ENCODE results near the gene MOCS3. TPM values are rescaled to one million over a fixed set of nuclear protein-coding genes. Genes with fewer than 3 reads are reported as not detected.

MOCS3 gene
- total and polyA plus RNA-seq, 2 of the 13 experiments (the other 11 are each of a cell fraction or from before 2014, with no cell fraction given), result 3.7 to 8.4 TPM

DNA sequence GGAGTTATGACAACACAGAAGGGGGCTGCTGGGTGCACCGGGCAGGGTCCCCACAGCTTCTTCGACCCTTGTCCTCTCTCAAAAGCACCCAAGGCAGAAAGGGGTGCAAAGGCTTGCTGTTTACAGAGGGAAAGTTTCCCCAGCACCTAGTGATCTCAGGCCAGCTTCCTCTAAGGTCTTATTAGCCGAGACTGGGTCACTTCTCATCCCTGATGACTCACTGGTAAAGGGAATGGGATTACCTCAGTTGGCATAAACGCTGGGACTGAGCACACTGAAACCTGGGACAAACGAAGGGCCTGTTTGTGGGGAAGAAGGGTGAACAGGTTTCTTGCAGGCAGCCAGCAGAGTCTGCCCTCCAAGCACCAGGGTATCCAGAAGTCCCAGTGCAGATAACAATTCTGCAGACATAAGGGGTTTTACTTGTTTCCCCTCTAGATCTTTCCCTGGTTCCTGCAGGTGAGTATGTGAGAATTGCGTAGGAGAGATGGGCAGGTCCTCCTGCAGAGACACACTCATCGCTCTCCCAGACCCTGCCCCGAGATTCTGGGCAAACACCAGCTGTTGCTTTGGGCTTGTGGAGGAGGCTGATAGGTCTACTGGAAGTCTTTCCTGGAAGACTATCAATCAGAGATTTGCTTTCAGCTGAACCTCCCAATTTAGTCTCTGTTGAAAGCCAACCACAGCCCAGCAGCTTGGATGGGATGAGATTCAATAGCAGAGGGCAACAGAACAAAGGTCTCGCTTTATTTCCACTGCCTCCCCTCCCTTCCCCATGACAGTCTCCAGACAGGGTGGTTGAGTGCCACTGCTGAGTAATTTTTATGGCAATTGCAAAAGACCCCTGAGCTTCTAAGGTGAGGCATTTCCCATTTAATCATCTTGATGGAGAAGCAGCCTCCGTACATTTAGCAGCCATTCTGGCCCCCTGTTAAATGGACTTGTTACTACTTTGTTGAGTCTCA, 38.6 kb downstream of the MOCS3 start:
- Histone ChIP-seq H3K9ac (ENCODE audit: insufficient read depth, low read depth, low read length) (no peak overlapping the region), H3K9me3 (ENCODE audit: low read length) (no peaks in the 10 kb centered on the region), H3K4me2 (ENCODE audit: low read depth, low read length) (no peak overlapping the region), H3K4me1 (ENCODE audit: insufficient read depth, low read length) (peaks cover 7% of the 10 kb centered on the region; the same call in 1 of the 2 replicates), H3K79me2 (ENCODE audit: insufficient read depth, low read length) (no peaks in the 10 kb centered on the region), H3K36me3 (replicated peaks in 1 of 2; ENCODE audit: control insufficient read depth in 1 of 2, insufficient read depth in 2 of 2, low read length in 2 of 2) (no peaks in the 10 kb centered on the region), H3K27ac (ENCODE audit: extremely low read length, insufficient read depth, low read length) (no peak overlapping the region), H3K27me3 (ENCODE audit: control insufficient read depth in 1 of 2, insufficient read depth in 2 of 2, low read length in 2 of 2) (peaks cover 6 to 46% of the 10 kb centered on the region in 2 experiments; a peak in 4 of 5 replicates), H4K20me1 (ENCODE audit: insufficient read depth, low read length) (no peaks in the 10 kb centered on the region), H2AFZ (ENCODE audit: low read length) (no peak overlapping the region), H3K4me3 (replicated peaks in 1 of 3; ENCODE audit: insufficient read depth in 1 of 3, low read depth in 2 of 3, low read length in 3 of 3) (no peak overlapping the region)
- no TSS peak for BruUV-seq (replicated peaks)
- 3% methylated on average over 10 of the region's 10 CpGs for WGBS (ENCODE audit: low lambda C conversion rate)
- DNase-seq (ENCODE audit: low spot score) (no peak), FAIRE-seq (no peak), ATAC-seq (no peak)
- intact Hi-C loops (cut with micrococcal nuclease; ENCODE audit: unreplicated experiment) (no loop called here), in situ Hi-C loops (cut with HindIII; ENCODE audit: extremely low pct_ligation_motif_present, low pct_unique_long_range_greater_than_20kb) (loop anchor here (25.0 kb wide), 2 partner anchors 590 to 1090 kb away; no protein-coding TSS in a partner anchor)
- ChIA-PET CTCF (ENCODE audit: low intra/inter-chr PET ratio, low total read pairs) (no interaction called here), POLR2A (no interaction called here)
- TF ChIP-seq, protein P1, sequence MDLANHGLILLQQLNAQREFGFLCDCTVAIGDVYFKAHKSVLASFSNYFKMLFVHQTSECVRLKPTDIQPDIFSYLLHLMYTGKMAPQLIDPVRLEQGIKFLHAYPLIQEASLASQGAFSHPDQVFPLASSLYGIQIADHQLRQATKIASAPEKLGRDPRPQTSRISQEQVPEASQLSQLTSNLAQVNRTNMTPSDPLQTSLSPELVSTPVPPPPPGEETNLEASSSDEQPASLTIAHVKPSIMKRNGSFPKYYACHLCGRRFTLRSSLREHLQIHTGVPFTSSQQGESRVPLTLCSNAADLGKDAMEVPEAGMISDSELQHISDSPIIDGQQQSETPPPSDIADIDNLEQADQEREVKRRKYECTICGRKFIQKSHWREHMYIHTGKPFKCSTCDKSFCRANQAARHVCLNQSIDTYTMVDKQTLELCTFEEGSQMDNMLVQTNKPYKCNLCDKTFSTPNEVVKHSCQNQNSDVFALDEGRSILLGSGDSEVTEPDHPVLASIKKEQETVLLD (CRISPR knock-in tag; IDR thresholded peaks at IDR 0.05; ENCODE audit: low read depth), result no peak
- TF ChIP-seq, protein P2, sequence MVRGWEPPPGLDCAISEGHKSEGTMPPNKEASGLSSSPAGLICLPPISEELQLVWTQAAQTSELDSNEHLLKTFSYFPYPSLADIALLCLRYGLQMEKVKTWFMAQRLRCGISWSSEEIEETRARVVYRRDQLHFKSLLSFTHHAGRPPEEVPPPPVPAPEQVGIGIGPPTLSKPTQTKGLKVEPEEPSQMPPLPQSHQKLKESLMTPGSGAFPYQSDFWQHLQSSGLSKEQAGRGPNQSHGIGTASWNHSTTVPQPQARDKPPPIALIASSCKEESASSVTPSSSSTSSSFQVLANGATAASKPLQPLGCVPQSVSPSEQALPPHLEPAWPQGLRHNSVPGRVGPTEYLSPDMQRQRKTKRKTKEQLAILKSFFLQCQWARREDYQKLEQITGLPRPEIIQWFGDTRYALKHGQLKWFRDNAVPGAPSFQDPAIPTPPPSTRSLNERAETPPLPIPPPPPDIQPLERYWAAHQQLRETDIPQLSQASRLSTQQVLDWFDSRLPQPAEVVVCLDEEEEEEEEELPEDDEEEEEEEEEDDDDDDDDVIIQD (CRISPR knock-in tag; IDR thresholded peaks at IDR 0.05; ENCODE audit: low read depth), result no peak
- TF ChIP-seq RBFOX2 (IDR thresholded peaks at IDR 0.05; ENCODE audit: low read depth, low read length) (no peak), ONECUT2 (CRISPR knock-in tag; IDR thresholded peaks at IDR 0.05) (no peak), SMC3 (IDR thresholded peaks at IDR 0.05; ENCODE audit: low read length) (no peak), ZIK1 (CRISPR knock-in tag; IDR thresholded peaks at IDR 0.05; ENCODE audit: borderline replicate concordance, low read depth) (no peak), ATRX (CRISPR knock-in tag; IDR thresholded peaks at IDR 0.05; ENCODE audit: borderline replicate concordance) (no peak)

All from HepG2 (cell line).